C4-2B (cell line): ENCODE results near the gene NUDC.

Source experiments
- H3K27ac ChIP-seq: fragments of 450-650 bp; 2 replicates; pipeline ENCODE4 v1.5.1; 2017
- ZFX ChIP-seq: fragments of 450-650 bp; IDR thresholded peaks from 2 replicates; pipeline ENCODE4 v1.6.1; 2017
- TF ChIP-seq, protein P1 (sequence below): fragments of 450-650 bp; conservative IDR thresholded peaks from 2 replicates; pipeline ENCODE4 v1.5.1; 2017; ENCODE audit warnings: mild to moderate bottlenecking

Gene NUDC

DNA sequence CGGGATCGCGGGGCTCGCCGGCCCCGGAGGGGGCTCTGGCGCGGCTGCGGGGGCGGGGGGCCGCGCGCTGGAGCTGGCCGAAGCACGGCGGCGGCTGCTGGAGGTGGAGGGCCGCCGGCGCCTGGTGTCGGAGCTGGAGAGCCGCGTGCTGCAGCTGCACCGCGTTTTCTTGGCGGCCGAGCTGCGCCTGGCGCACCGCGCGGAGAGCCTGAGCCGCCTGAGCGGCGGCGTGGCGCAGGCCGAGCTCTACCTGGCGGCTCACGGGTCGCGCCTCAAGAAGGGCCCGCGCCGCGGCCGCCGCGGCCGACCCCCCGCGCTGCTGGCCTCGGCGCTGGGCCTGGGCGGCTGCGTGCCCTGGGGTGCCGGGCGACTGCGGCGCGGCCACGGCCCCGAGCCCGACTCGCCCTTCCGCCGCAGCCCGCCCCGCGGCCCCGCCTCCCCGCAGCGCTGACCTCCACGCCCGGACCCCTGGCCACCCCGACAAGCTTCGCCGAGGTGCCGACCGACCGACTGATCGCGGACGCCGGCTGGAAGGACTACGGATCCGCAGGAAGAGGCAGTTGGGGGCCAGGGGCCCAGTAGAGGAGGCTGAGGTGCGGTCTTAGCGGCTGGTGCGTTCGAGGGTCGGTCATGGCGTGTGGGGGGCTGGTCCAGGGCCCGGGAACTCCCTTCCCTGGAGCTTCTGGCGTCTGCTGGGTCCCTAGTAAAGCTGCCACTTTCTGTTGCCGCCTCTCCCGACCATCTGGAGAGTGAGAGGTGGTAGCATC is 72.7 kb downstream of the NUDC start:
- TF ChIP-seq, protein P1, sequence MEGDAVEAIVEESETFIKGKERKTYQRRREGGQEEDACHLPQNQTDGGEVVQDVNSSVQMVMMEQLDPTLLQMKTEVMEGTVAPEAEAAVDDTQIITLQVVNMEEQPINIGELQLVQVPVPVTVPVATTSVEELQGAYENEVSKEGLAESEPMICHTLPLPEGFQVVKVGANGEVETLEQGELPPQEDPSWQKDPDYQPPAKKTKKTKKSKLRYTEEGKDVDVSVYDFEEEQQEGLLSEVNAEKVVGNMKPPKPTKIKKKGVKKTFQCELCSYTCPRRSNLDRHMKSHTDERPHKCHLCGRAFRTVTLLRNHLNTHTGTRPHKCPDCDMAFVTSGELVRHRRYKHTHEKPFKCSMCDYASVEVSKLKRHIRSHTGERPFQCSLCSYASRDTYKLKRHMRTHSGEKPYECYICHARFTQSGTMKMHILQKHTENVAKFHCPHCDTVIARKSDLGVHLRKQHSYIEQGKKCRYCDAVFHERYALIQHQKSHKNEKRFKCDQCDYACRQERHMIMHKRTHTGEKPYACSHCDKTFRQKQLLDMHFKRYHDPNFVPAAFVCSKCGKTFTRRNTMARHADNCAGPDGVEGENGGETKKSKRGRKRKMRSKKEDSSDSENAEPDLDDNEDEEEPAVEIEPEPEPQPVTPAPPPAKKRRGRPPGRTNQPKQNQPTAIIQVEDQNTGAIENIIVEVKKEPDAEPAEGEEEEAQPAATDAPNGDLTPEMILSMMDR: no peak
- peak; percentile 66; the same call in 1 of the 2 replicates for TF ChIP-seq ZFX
- H3K27ac ChIP-seq: peak overlapping the region; percentile 43

DNA sequence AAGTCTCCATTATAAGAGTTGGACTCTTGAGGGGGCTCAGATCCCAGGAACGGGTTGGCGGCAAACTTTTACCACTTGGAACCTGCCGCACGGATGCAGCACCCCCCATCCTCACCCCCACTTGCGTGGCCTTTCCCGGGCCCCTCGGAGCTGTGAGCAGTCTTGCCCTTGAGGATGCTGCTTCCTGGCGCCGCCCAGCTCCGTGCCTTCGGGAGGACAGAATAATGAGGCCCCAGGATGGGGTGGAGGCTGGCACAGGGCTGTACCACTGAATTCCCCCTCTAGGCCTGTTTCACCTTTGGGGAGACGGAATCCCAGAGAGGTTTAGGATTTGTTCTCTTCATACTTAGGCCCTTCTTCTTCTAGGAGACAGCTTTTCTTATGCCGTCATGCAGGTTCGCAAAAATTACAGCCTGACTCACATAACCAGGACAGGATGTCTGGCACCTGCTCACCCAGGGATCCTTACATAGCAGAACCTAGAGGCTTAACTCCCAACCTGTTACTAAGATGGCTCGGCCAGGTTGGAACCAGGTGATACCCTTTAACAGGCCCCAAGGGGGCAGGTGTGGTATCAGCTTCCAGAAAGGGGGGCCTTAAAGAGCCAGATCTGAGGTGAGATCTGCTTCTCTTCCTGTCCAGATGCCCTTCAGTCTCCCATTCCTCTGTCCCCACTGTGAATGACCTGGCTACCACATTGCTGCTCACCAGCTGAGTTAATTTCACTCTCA is 73.4 kb downstream of the NUDC start:
- H3K27ac ChIP-seq: no peak overlapping the region; the same call in 1 of the 2 replicates
- no peak for TF ChIP-seq ZFX
- TF ChIP-seq, protein P1: no peak

DNA sequence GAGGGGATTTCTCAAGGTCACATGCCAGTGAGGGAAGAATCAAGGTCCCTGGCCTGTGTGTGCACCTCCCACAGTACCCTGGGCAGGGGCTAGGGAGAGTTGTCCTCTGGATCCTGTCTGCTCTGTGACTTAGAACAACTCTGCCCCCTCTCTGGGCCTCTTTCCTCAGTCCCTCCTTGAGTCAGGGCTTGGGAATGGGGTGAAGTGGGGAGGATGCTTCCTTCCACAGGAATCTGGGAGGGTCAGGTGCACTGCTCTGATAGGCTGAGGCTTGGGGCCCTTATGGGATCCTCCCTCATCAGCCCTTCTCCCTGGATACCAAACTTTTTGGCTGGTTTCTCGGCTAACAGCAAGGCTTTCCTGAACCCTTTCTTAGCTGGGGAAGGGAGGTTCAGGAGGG is 74.5 kb downstream of the NUDC start:
- no peak overlapping the region for H3K27ac ChIP-seq
- TF ChIP-seq ZFX: no peak
- TF ChIP-seq, protein P1: no peak
